ENCODE measurements around the gene CTSW.

CTSW gene

GRCh38 chr11:65932558-65932919 lies 52.9 kb downstream of the CTSW start:
- no peak for FAIRE-seq

All from islet of Langerhans (tissue), 1 donor.